Endothelial cell (in vitro differentiated cells): ENCODE data around the gene ARID4B. TPM values are rescaled to one million over a fixed set of nuclear protein-coding genes. Genes with fewer than 3 reads are reported as not detected.

ENCODE experiments used
- DNase-seq: peaks from one replicate; pipeline ENCODE4 v3.0.0; 2021; ENCODE audit warnings: low spot score
- H3K27ac Mint-ChIP-seq: one replicate; pipeline ENCODE4 v1.8.0; 2021; ENCODE audit warnings: mixed read lengths, inconsistent platforms; ENCODE audit not compliant: unreplicated experiment
- H3K27me3 Mint-ChIP-seq: one replicate; pipeline ENCODE4 v1.8.0; 2021; ENCODE audit warnings: mild to moderate bottlenecking, moderate library complexity, mixed read lengths, inconsistent platforms; ENCODE audit not compliant: unreplicated experiment
- H3K36me3 Mint-ChIP-seq: one replicate; pipeline ENCODE4 v1.8.0; 2021; ENCODE audit warnings: mild to moderate bottlenecking, low read depth, mixed read lengths, inconsistent platforms; ENCODE audit not compliant: unreplicated experiment
- H3K4me1 Mint-ChIP-seq: one replicate; pipeline ENCODE4 v1.8.0; 2021; ENCODE audit warnings: mild to moderate bottlenecking, mixed read lengths, inconsistent platforms; ENCODE audit not compliant: unreplicated experiment
- H3K4me3 Mint-ChIP-seq: one replicate; pipeline ENCODE4 v1.8.0; 2021; ENCODE audit warnings: mild to moderate bottlenecking, mixed read lengths, inconsistent platforms; ENCODE audit not compliant: unreplicated experiment
- H3K9me3 Mint-ChIP-seq: one replicate; pipeline ENCODE4 v1.8.0; 2021; ENCODE audit warnings: mixed read lengths, inconsistent platforms; ENCODE audit not compliant: unreplicated experiment
- total RNA-seq: library from RNA; stranded (reverse); fragmentation: NEBNext Ultra II Directional; extraction: Animal tissue kit (Norgen Biotek cat#: 25700); gene quantifications from one replicate; pipeline ENCODE4 v1.2.1, GENCODE V29; 2021; ENCODE audit not compliant: unreplicated experiment
- TF ChIP-seq, protein P1 (sequence below): fragments of 200-600 bp; sonication (generic); IDR thresholded peaks from one replicate; pipeline ENCODE4 v1.5.0; 2021; ENCODE audit warnings: antibody characterized with exemption; ENCODE audit not compliant: unreplicated experiment

ARID4B gene
- total RNA-seq, 1 donor from 2014 or later = 48.2 TPM

DNA sequence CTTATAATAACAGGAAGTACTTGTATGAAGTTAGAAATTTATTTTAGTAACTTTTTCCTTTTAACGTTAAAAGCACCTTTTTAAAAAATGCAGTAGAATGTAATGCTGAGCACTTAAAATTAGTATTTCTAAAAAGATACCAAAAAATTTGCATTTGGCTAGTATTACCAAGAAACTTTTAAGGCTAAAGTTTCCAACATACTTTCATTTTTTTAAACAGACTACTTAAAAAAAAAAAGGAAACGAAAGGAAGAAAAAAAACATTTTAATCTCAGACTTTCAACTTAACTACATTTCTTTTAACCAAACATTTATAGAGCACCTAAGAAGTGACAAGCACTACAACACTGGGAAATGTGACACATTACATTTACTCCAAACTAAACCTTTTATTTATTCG is 2.8 kb downstream of the ARID4B start:
- TF ChIP-seq, protein P1, sequence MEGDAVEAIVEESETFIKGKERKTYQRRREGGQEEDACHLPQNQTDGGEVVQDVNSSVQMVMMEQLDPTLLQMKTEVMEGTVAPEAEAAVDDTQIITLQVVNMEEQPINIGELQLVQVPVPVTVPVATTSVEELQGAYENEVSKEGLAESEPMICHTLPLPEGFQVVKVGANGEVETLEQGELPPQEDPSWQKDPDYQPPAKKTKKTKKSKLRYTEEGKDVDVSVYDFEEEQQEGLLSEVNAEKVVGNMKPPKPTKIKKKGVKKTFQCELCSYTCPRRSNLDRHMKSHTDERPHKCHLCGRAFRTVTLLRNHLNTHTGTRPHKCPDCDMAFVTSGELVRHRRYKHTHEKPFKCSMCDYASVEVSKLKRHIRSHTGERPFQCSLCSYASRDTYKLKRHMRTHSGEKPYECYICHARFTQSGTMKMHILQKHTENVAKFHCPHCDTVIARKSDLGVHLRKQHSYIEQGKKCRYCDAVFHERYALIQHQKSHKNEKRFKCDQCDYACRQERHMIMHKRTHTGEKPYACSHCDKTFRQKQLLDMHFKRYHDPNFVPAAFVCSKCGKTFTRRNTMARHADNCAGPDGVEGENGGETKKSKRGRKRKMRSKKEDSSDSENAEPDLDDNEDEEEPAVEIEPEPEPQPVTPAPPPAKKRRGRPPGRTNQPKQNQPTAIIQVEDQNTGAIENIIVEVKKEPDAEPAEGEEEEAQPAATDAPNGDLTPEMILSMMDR = no peak
- peaks cover 20% of the 10 kb centered on the region for H3K36me3 Mint-ChIP-seq
- no peak for DNase-seq
- H3K9me3 Mint-ChIP-seq = no peaks in the 10 kb centered on the region
- H3K27me3 Mint-ChIP-seq = peaks cover 13% of the 10 kb centered on the region
- H3K4me3 Mint-ChIP-seq = no peak overlapping the region
- H3K4me1 Mint-ChIP-seq = peaks cover 23% of the 10 kb centered on the region
- H3K27ac Mint-ChIP-seq = no peak overlapping the region

- no peak overlapping the region for H3K27ac Mint-ChIP-seq
- DNase-seq = no peak
- H3K9me3 Mint-ChIP-seq = no peaks in the 10 kb centered on the region
- H3K27me3 Mint-ChIP-seq = peaks cover 13% of the 10 kb centered on the region
- peaks cover 23% of the 10 kb centered on the region for H3K4me1 Mint-ChIP-seq
- no peak overlapping the region for H3K4me3 Mint-ChIP-seq
- TF ChIP-seq, protein P1 = no peak
- peaks cover 20% of the 10 kb centered on the region for H3K36me3 Mint-ChIP-seq
Measured at GRCh38 chr1:235324296-235324695, 3.7 kb downstream of the ARID4B start.

DNA sequence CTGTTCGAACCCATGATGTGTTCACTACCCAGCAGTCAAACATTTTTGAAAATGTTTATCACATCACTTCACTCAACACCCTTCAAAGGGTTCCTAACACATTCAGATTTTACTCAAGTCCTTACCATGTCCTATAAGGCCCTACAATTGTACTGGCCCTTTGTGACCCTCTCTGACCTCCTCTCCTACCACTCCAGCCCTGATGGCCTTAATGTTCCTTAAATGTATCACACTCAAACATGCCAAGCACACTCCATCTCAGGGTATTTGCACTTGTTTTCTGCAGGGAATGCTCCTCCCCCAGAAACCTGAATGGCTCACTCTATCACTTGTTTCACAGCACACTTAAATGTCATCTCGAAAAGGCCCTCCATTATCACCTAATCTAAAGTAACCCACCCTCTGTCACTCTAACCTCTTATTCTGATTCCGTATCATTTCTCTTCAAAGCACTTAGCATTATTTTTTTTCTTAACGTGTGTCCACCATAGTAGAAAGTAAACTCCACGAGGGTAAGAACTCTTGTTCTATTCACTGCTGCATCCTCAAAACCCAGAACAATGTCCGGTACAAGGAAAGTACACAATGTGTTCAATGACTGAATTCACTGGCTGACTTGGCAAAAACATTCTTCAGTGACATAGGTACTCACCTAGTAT is 7.3 kb downstream of the ARID4B start:
- Mint-ChIP-seq H3K36me3 (peaks cover 22% of the 10 kb centered on the region), H3K9me3 (no peaks in the 10 kb centered on the region), H3K27me3 (peaks cover 3% of the 10 kb centered on the region), H3K4me3 (no peak overlapping the region), H3K27ac (no peak overlapping the region), H3K4me1 (peaks cover 12% of the 10 kb centered on the region)
- TF ChIP-seq, protein P1 = no peak
- no peak for DNase-seq

GRCh38 chr1:235319255-235319654 is 8.7 kb downstream of the ARID4B start:
- TF ChIP-seq, protein P1 = no peak
- peaks cover 3% of the 10 kb centered on the region for H3K27me3 Mint-ChIP-seq
- no peak overlapping the region for H3K27ac Mint-ChIP-seq
- H3K36me3 Mint-ChIP-seq = peaks cover 22% of the 10 kb centered on the region
- no peak overlapping the region for H3K4me3 Mint-ChIP-seq
- no peak for DNase-seq
- no peaks in the 10 kb centered on the region for H3K9me3 Mint-ChIP-seq
- H3K4me1 Mint-ChIP-seq = peaks cover 6% of the 10 kb centered on the region

- peaks cover 17% of the 10 kb centered on the region for H3K36me3 Mint-ChIP-seq
- H3K27me3 Mint-ChIP-seq = peaks cover 1% of the 10 kb centered on the region
- no peak overlapping the region for H3K27ac Mint-ChIP-seq
- TF ChIP-seq, protein P1 = no peak
- H3K9me3 Mint-ChIP-seq = no peaks in the 10 kb centered on the region
- DNase-seq = no peak
- peaks cover under 1% of the 10 kb centered on the region for H3K4me1 Mint-ChIP-seq
- H3K4me3 Mint-ChIP-seq = no peak overlapping the region
Measured at GRCh38 chr1:235317168-235317567, 10.8 kb downstream of the ARID4B start.
